Right renal cortex interstitium (tissue), 3 donors: ENCODE data around the gene RIMBP2. TPM values are rescaled to one million over a fixed set of nuclear protein-coding genes. Genes with fewer than 3 reads are reported as not detected.
"Not testable (repeated sequence)": the region's sequence is repeated elsewhere in the genome, so short reads cannot be mapped to it uniquely, and the experiment has no call there.

Experiments used
- DNase-seq, 3 donors: peaks; one replicate each; pipeline ENCODE4 v3.0.0-alpha.2; 2013; ENCODE audit warnings: low read depth in 3 of 3, low spot score in 2 of 3
- polyA plus RNA-seq, 3 donors: library from polyadenylated mRNA; unstranded; fragments of 120-200 nt; gene quantifications; one replicate each; pipeline ENCODE4 v1.2.1, GENCODE V29; 2013; ENCODE audit not compliant: insufficient read length in 3 of 3

Gene RIMBP2
- polyA plus RNA-seq, 3 donors: 10.7 to 17.7 (median 16.6) TPM

GRCh38 chr12:130611026-130611905, 104.8 kb downstream of the RIMBP2 start:
- DNase-seq: no peak

DNA sequence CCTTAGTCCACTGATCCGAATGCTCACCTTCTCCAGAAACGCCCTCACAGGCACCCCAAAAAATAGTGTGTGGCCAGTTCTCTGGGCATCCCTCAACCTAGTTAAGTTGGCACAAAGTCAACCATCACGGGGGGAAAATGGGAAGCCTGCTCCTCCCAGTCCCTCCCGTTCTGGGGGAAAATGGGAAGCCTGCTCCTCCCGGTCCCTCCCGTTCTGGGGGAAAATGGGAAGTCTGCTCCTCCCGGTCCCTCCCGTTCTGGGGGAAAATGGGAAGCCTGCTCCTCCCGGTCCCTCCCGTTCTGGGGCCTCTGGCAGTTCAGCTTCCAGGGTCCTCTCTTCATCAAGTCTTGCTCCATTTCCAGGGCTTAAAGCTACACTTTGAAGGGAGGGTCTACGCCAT, 106.1 kb downstream of the RIMBP2 start:
- DNase-seq: no peak

DNA sequence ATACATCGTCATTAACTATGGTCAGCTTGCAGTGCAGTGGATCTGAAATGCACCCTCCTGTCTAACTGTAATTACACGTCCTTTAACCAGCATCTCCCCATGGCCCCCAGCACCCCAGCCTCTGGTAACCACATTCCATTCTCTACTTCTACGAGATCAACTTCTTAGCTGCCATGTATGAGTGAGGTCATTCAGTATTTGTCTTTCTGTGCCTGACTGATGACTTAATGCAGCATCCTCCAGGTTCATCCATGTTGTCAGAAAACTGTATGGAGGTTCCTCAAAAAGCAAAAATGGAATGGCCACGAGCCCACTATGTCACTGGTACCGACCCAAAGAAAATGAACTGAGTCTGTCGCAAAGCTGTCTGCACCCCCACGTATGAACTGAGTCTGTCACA, 107.3 kb downstream of the RIMBP2 start:
- DNase-seq: no peak

DNA sequence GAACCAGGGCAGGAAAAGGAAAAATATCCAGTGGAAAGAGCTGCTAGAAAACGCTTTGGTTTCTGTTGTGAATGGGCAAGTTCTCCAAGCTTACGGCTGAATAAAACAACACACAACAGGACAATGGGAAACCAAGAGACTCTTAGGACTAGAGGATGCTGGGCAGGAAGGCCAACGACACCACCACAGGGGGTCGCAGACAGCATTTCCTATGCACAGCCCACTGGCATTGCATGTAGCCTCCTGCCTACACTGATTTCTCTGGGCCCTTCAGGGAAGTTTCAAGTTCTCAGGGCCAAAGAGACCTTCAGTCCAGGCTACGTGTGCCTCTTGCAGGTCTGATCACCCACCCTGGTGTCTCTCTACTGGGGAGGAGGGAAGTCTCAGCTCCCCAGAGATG, 108.0 kb downstream of the RIMBP2 start:
- DNase-seq: no peak

- DNase-seq: no peak
Observed at GRCh38 chr12:130606231-130606630, 109.9 kb downstream of the RIMBP2 start.

DNA sequence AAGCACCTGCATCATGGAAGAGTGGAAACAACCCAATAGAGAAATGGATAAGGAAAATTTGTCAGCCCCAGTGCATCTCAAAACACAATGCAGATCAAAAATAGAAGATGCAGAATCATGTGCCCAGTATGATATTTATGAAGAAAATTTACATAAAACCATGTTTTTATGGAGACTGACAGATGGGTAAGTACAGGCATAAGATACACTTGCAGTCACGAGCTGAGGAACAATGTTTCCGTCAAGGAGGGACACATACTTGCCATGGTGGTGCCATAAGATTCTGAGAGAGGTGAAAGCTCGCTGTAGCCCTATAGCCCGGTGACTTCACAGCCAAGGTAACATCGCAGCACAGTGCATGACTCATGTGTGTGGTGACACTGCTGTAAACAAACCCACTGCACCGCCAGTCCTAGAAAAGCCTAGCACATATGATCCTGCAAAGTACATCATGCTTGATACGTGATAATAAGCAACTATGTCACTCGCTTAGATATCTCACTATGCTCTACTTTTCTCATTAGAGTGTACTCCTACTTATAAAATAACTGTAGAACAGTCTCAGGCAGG, 112.6 kb downstream of the RIMBP2 start:
- DNase-seq: no peak

DNA sequence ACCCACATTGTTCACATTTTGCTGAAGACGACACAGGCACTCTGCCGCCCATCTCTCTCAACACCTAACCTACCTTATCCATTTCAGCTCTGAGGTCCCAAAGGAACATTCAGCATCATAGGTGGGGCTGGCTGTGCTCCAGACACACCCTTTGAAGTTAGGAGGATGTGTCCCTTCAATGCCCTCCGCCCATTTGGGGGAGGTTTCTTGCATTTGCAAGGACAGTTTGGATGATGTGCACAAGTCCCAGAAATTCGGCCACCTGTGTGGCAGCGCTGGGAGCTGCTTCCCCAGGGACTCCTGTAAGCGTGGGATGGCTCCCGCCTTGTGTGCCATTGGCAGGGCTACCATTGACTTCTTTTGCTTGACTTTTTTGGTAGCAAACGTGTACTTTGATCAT, 113.8 kb downstream of the RIMBP2 start:
- DNase-seq: no peak

DNA sequence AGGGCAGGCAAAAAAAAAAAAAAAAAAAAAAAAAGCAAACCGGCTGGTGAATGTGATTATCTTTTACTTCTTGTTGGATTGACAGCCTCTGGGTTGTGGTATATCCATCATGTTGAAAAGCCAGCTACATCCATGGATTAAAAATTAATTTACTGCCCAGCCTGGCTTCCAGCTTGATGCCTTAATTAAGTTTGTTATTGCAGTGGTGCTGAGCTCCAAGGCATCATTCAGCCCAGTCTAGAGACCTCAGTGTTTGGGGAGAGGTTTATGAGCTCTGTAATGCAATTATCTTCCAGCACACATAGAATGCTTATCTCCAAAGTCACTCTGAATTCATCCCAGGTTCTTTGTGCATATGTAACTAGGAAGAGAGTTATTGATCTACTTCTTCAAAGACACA, 114.8 kb downstream of the RIMBP2 start:
- DNase-seq: no peak

GRCh38 chr12:130596241-130596640, 119.9 kb downstream of the RIMBP2 start:
- no peak for DNase-seq

GRCh38 chr12:130595566-130595965, 120.5 kb downstream of the RIMBP2 start:
- DNase-seq: no peak

- no peak for DNase-seq
Observed at GRCh38 chr12:130593056-130593455, 123.0 kb downstream of the RIMBP2 start.

GRCh38 chr12:130592641-130593040, 123.5 kb downstream of the RIMBP2 start:
- no peak for DNase-seq

DNA sequence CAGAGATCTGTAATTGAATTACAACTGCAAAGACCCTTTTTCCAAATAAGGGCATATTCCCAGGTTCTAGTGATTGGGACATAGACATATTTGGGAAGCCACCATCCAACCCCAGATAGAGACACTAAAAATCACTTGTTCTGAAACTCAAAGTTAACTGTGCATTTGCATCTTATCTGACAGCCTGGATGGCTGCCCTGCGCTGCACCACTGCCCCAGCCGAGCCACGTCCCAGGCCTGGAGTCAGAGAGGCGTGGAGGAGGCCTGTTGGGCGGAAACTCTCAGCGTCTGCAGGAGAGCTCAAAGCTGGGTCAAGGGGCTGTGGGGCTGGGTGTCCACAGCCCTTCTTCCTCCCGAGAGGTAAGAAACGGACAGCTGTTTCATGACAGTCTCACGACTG, 124.4 kb downstream of the RIMBP2 start:
- DNase-seq: no peak

GRCh38 chr12:130590685-130591084, 125.4 kb downstream of the RIMBP2 start:
- DNase-seq: no peak

- DNase-seq: no peak
Observed at GRCh38 chr12:130589540-130590317, 126.4 kb downstream of the RIMBP2 start.

- no peak for DNase-seq
Observed at GRCh38 chr12:130588696-130589539, 127.2 kb downstream of the RIMBP2 start.

GRCh38 chr12:130587966-130588365, 128.1 kb downstream of the RIMBP2 start:
- no peak for DNase-seq

DNA sequence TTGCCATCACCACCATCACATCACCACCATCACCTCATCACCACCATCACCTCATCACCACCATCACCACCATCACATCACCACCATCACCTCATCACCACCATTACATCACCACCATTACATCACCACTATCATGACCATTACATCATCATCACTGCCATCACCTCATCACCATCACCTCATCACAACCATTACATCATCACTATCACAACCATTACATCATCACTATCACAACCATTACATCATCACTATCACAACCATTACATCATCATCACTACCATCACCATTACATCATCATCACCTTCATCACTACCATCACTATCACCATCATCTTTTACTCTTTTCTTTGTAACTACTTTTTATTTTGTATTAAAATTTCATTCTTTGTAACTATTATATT, 131.6 kb downstream of the RIMBP2 start:
- not testable (repeated sequence) for DNase-seq

DNA sequence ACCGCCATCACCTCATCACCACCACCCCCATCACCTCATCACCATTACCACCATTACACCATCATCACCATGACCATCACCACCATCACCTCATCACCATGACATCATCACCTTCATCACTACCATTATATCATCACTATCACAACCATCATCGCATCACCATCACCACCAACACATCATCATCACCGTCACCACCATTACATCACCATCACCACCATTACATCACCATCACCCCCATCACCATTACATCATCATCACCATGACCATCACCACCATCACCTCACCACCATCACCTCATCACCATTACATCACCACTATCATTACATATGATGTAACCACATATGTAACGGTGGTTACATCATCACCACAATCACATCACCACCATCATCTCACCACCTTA, 132.3 kb downstream of the RIMBP2 start:
- no peak for DNase-seq

- DNase-seq: no peak
Observed at GRCh38 chr12:130583317-130583716, 132.8 kb downstream of the RIMBP2 start.

- no peak for DNase-seq
Observed at GRCh38 chr12:130582286-130582685, 133.8 kb downstream of the RIMBP2 start.
